Caco-2 (cell line): ENCODE measurements around the gene PGRMC1. TPM values are rescaled to one million over a fixed set of nuclear protein-coding genes. Genes with fewer than 3 reads are reported as not detected.
"Not testable (repeated sequence)": the region's sequence is repeated elsewhere in the genome, so short reads cannot be mapped to it uniquely, and the experiment has no call there.

Experiments used
- BruUV-seq: library from RNA; stranded (reverse); fragments of 400-500 nt; replicated peaks from 2 replicates; lab custom pipeline; 2021; lab: Mats Ljungman, UMichigan
- CTCF ChIA-PET: fragments of 300-600 bp; sonication (Branson Sonifier 250); formaldehyde crosslinking; loops from one replicate; lab custom pipeline; 2022; ENCODE audit warnings: antibody characterized with exemption; lab: Charles Lee
- POLR2A ChIA-PET: fragments of 300-600 bp; sonication (Branson Sonifier 250); formaldehyde crosslinking; loops from one replicate; lab custom pipeline; 2022; ENCODE audit warnings: antibody characterized with exemption; lab: Charles Lee
- DNase-seq, 2 experiments: peaks; one replicate each; pipeline versions ENCODE4 v3.0.0 to v3.0.0-alpha.2; 2020 to 2022
- H3K27me3 ChIP-seq: replicated peaks from 2 replicates; pipeline ENCODE4 v1.6.0; 2011; ENCODE audit warnings: low read length; ENCODE audit not compliant: control insufficient read depth, insufficient read depth
- H3K36me3 ChIP-seq: 2 replicates; pipeline ENCODE4 v1.5.1; 2011; ENCODE audit warnings: low read length; ENCODE audit not compliant: control insufficient read depth, insufficient read depth
- H3K4me1 ChIP-seq: fragments of 250-450 bp; sonication (Bioruptor Pico); 2 replicates; pipeline ENCODE4 v1.5.1; 2020; ENCODE audit warnings: mild to moderate bottlenecking
- H3K4me3 ChIP-seq: 2 replicates; pipeline ENCODE4 v1.5.1; 2011; ENCODE audit warnings: low read depth, mild to moderate bottlenecking, control low read depth, low read length
- H3K9me3 ChIP-seq: fragments of 250-450 bp; sonication (Bioruptor Pico); 2 replicates; pipeline ENCODE4 v1.5.1; 2020; ENCODE audit warnings: mild to moderate bottlenecking, moderate library complexity
- H3K27ac Mint-ChIP-seq: one replicate; pipeline ENCODE4 v1.8.0; 2022; ENCODE audit warnings: mixed read lengths; ENCODE audit not compliant: unreplicated experiment
- H3K27me3 Mint-ChIP-seq: one replicate; pipeline ENCODE4 v1.8.0; 2022; ENCODE audit warnings: mixed read lengths; ENCODE audit not compliant: insufficient read depth, unreplicated experiment
- H3K36me3 Mint-ChIP-seq: one replicate; pipeline ENCODE4 v1.8.0; 2022; ENCODE audit warnings: mild to moderate bottlenecking, mixed read lengths; ENCODE audit not compliant: insufficient read depth, unreplicated experiment
- H3K4me1 Mint-ChIP-seq: one replicate; pipeline ENCODE4 v1.8.0; 2022; ENCODE audit warnings: low read depth, mixed read lengths; ENCODE audit not compliant: unreplicated experiment
- H3K4me3 Mint-ChIP-seq: one replicate; pipeline ENCODE4 v1.8.0; 2022; ENCODE audit warnings: mild to moderate bottlenecking, moderate library complexity, mixed read lengths; ENCODE audit not compliant: unreplicated experiment
- H3K9me3 Mint-ChIP-seq: one replicate; pipeline ENCODE4 v1.8.0; 2022; ENCODE audit warnings: mixed read lengths; ENCODE audit not compliant: unreplicated experiment
- CTCF ChIP-seq, 2 experiments: fragments of 200-600 bp in 1 of 2; IDR thresholded peaks; 1 replicate in 1 of 2; 2 replicates in 1 of 2; pipeline versions ENCODE4 v1.5.1 to v1.8.0; 2011 to 2022; ENCODE audit warnings: antibody characterized with exemption in 1 of 2, control low read depth in 1 of 2, inconsistent platforms in 1 of 2, low read depth in 1 of 2, low read length in 1 of 2, mild to moderate bottlenecking in 1 of 2, moderate library complexity in 1 of 2; ENCODE audit not compliant: insufficient read depth in 1 of 2, severe bottlenecking in 1 of 2, unreplicated experiment in 1 of 2
- intact Hi-C: fragments of 100-400 bp; cut with micrococcal nuclease; formaldehyde crosslinking; loops from one replicate; pipeline ENCODE4 v1.10.0; 2022; ENCODE audit not compliant: unreplicated experiment
- total RNA-seq: library from RNA; stranded (reverse); gene quantifications from 2 replicates; pipeline ENCODE4 v1.2.3, GENCODE V29; 2022

Gene PGRMC1
- total RNA-seq, 1 experiment from 2014 or later = 107 TPM

- CTCF ChIA-PET = no interaction called here
These were observed 30.4 kb downstream of the PGRMC1 start for GRCh38 chrX:119266364-119266995.

DNA sequence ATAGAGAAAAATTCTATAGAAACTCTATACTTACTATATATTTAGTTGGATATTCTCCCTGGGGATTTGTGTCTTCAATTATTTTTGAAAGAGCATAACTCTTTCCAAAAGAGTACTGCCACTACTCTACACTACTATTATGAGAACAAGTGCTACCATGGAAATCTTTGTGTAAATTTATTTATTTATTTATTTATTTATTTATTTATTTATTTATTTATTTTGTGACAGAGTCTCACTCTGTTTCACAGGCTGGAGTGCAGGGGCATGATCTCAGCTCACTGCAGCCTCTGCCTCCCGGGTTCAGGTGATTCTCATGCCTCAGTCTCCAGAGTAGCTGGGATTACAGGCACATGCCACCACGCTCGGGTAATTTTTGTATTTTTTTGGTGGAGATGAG is 31.0 kb downstream of the PGRMC1 start:
- H3K36me3 Mint-ChIP-seq, H3K36me3 ChIP-seq, H3K27ac Mint-ChIP-seq, H3K27me3 ChIP-seq, H3K4me3 ChIP-seq, H3K27me3 Mint-ChIP-seq, H3K4me1 Mint-ChIP-seq, POLR2A ChIA-PET, DNase-seq, CTCF ChIA-PET, H3K9me3 ChIP-seq, H3K4me1 ChIP-seq, H3K9me3 Mint-ChIP-seq, H3K4me3 Mint-ChIP-seq, BruUV-seq: not testable (repeated sequence)
- intact Hi-C loops = loop anchor here (2.0 kb wide), 1 partner anchor 148 kb away; no protein-coding TSS in a partner anchor

More at GRCh38 chrX:119266364-119266995, 30.4 kb downstream of the PGRMC1 start:
- no peak overlapping the region for H3K4me3 Mint-ChIP-seq
- no peaks in the 10 kb centered on the region for H3K36me3 Mint-ChIP-seq
- no peaks in the 10 kb centered on the region for H3K27me3 ChIP-seq
- H3K4me1 Mint-ChIP-seq = no peaks in the 10 kb centered on the region
- intact Hi-C loops = loop anchor here (1.0 to 2.0 kb wide), 2 partner anchors 121 to 148 kb away; no protein-coding TSS in a partner anchor
- H3K9me3 ChIP-seq = no peaks in the 10 kb centered on the region
- POLR2A ChIA-PET = no interaction called here
- no peaks in the 10 kb centered on the region for H3K4me1 ChIP-seq
- H3K27ac Mint-ChIP-seq = no peak overlapping the region
- peak in 1 of 2 experiments; percentile 4 for DNase-seq
- H3K4me3 ChIP-seq = no peak overlapping the region
- H3K36me3 ChIP-seq = no peaks in the 10 kb centered on the region
- no peaks in the 10 kb centered on the region for H3K9me3 Mint-ChIP-seq
- no TSS peak for BruUV-seq
- peaks cover 2% of the 10 kb centered on the region for H3K27me3 Mint-ChIP-seq
- TF ChIP-seq CTCF (IDR thresholded peaks at IDR 0.05; ENCODE audit: insufficient read depth in 1 of 2, low read depth in 1 of 2, low read length in 1 of 2, severe bottlenecking in 1 of 2, unreplicated experiment in 1 of 2) = peak; percentile 46 to 75

- no peak overlapping the region for H3K4me3 ChIP-seq
- no peaks in the 10 kb centered on the region for H3K36me3 ChIP-seq
- Mint-ChIP-seq H3K4me1 (no peaks in the 10 kb centered on the region), H3K27ac (no peak overlapping the region), H3K36me3 (no peaks in the 10 kb centered on the region), H3K27me3 (no peaks in the 10 kb centered on the region), H3K4me3 (no peak overlapping the region), H3K9me3 (no peaks in the 10 kb centered on the region)
- no peaks in the 10 kb centered on the region for H3K27me3 ChIP-seq
- ChIA-PET CTCF (no interaction called here), POLR2A (no interaction called here)
- intact Hi-C loops = no loop called here
- TF ChIP-seq CTCF (IDR thresholded peaks at IDR 0.05; ENCODE audit: insufficient read depth in 1 of 2, low read depth in 1 of 2, low read length in 1 of 2, severe bottlenecking in 1 of 2, unreplicated experiment in 1 of 2) = no peak
- no peak for DNase-seq
- H3K9me3 ChIP-seq = no peaks in the 10 kb centered on the region
- BruUV-seq = no TSS peak
- H3K4me1 ChIP-seq = no peaks in the 10 kb centered on the region
These were observed 36.9 kb downstream of the PGRMC1 start for GRCh38 chrX:119272882-119273419.
